ENCODE data around the gene MLH1.
"Not testable (repeated sequence)": the region's sequence is repeated elsewhere in the genome, so short reads cannot be mapped to it uniquely, and the experiment has no call there.

MLH1 gene

DNA sequence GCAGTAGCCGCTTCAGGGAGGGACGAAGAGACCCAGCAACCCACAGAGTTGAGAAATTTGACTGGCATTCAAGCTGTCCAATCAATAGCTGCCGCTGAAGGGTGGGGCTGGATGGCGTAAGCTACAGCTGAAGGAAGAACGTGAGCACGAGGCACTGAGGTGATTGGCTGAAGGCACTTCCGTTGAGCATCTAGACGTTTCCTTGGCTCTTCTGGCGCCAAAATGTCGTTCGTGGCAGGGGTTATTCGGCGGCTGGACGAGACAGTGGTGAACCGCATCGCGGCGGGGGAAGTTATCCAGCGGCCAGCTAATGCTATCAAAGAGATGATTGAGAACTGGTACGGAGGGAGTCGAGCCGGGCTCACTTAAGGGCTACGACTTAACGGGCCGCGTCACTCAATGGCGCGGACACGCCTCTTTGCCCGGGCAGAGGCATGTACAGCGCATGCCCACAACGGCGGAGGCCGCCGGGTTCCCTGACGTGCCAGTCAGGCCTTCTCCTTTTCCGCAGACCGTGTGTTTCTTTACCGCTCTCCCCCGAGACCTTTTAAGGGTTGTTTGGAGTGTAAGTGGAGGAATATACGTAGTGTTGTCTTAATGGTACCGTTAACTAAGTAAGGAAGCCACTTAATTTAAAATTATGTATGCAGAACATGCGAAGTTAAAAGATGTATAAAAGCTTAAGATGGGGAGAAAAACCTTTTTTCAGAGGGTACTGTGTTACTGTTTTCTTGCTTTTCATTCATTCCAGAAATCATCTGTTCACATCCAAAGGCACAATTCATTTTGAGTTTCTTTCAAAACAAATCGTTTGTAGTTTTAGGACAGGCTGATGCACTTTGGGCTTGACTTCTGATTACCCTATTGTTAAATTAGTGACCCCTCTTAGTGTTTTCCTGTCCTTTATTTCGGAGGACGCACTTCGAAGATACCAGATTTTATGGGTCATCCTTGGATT is at the start of gene MLH1:
Gene MLH1, plus strand, starts transcription at position 193 of the 958 bp plus-strand sequence. Its CDS starts 30 bp downstream, at position 223.
- peak; percentile 86 to 98 for DNase-seq (ENCODE audit: low read depth in 2 of 2, low spot score in 1 of 2)

DNA sequence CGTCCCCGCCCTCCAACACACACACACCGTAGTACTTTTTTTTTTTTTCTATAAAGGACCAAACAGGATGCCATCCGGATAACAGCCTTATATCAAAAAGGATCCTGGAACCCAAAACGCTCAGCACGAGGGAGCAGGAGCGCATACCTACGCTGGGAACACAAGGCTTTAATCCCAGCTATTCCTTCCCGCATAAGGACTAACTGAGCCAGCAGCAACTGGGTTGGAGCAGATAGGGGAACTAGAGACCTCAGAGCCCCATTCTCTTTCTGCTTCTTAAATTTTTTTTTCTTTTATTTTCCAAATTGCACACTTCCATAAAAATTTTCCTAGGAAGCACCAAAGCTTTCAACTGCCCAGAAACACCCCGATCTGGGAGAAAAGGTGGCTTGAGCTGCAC is 49.7 kb upstream of the MLH1 start:
- no peak for DNase-seq (ENCODE audit: low read depth in 2 of 2, low spot score in 1 of 2)

DNA sequence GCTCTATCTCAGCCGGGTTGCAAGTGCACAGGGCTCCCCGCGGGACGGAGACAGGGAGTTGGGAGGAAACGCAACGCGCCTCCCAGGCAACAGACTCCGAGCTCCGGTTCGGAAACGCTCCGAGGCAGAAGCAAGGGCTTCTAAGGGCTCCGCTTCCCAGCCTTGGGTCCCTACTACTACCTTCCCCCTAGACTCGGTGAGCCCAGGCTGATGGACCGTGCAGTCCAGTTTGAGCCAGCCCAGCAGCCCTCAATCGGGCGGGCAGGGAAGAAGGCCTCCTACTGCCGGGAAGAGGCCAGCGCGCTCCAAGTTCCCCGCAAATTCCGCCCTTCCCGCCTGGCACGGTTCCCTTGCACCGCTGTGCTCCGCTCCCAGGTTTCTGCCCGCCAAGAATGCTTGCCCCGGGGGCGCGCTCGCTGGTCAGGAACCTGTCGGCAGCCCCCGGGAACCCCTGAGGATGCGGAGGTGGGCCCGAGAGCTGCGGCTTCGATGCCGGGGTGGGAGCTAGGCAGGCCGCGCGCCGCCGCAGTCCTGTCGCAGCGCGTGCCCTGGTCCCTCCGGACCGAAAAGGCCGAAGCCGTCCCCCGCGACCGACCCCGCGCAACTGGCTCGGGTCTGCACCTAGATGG is 49.2 kb upstream of the MLH1 start:
- DNase-seq (ENCODE audit: low read depth in 2 of 2, low spot score in 1 of 2): peak in 1 of 2 donors; percentile 2

DNA sequence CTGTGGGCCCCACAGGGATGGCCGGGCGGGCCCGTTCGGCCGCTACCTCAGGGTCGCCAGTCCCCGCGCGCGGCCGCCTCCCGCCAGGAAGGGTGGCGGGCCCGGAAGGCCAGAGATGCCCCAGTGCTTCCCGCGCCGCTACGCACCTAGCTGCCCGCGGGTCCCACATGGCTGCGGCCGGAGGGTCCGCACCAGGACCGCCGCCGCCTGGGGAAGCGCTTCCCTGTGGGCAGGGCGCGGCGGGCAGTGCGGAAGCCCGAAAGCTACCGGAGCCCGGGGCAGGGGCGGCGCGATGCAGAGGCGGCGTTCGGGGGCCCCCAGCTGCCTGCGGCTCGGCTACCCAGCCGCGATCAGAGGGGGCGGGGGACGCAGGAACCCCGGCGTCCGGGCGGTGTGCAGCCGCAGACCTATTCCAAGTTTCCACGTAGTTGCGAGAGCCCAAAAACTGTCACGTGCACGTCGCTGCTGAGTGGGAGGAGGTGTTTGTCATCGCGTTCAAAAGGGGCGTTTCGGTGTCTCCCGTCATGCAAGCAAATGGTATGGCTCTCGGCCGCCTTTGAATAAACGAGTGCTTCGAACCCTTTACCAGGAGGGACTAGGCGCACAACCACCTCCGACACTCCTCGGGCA is 48.6 kb upstream of the MLH1 start, which contains the start of gene TRANK1:
Gene TRANK1, minus strand, starts transcription at position 414 of the 630 bp plus-strand sequence. Its CDS starts 245 bp downstream, at position 169.
- peak; percentile 62 to 78 for DNase-seq (ENCODE audit: low read depth in 2 of 2, low spot score in 1 of 2)

DNA sequence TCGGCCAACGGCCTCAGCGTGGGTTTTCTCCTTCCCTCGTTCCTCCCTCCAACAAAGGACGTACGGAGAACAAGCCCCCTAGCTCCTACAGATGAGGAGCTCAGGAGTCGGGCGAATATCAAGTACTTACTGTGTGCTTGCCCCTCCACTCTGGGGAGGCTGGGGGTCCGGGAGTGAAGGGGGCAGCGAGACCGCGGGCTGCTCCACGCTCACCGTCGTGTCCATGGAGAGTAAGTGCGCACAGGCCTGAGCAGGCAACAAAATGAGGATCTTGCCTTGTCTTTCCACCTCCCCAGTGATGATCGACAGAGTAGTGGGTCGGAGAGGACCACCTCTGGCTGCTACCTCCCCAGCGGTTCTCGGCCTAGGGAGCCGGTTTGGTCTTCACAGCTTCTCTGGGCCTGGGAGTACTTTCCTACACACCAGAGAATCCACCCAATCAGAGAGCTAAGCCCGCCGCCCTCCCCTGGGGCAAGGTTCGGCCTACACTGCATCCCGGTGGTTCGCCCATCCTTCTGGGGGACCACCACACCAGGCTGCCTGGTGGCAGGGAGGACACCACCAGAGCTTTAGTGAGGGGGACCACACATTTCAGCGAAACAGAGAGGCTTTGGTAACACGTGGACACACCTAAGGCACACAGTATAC is 47.9 kb upstream of the MLH1 start:
- no peak for DNase-seq (ENCODE audit: low read depth in 2 of 2, low spot score in 1 of 2)

DNA sequence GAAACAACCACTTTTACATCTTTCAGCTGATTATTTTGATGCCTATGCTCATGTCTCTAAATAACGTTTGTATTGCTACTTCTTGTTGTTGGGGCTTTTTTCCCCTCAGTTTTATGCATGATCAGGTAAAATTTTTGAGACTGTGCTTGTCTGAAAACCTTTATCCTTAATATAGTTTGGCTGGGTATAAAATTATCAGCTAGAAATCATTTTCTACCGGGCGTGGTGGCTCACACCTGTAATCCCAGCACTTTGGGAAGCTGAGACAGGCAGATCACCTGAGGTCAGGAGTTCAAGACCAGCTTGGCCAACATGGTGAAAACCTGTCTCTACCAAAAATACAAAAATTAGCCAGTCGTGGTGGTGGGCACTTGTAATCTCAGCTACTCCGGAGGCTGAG is 45.5 kb upstream of the MLH1 start:
- DNase-seq (ENCODE audit: low read depth in 2 of 2, low spot score in 1 of 2): not testable (repeated sequence)

DNA sequence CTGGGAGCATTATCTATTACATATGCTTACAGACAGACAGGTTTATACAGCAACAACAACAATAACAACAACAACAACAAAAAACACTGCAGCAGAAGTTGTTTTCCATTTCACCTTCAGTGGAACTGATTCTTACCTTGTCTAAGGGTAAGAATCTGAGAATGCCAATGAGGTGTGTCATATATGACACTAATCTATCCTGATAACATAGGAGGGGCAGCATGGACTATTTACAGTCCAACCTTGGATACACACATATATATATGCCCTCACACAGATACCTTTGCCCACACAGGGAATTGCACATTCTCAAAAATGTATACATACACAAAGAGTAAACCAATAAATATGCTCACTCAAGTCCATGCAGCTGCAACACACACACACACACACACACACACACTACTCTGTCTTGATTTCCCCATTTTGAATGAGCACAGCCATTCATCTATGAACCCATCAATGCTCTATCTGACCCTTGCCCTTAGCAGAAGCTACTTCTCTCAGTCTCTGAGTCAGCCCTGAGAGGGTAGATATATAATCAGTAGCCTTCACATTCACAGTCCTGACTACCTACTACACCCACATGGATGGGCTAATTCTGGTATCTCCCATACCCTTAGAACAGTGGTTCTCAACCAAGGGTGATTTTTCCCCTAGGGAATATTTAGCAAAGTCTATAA is 38.7 kb upstream of the MLH1 start:
- DNase-seq (ENCODE audit: low read depth in 2 of 2, low spot score in 1 of 2): no peak

DNA sequence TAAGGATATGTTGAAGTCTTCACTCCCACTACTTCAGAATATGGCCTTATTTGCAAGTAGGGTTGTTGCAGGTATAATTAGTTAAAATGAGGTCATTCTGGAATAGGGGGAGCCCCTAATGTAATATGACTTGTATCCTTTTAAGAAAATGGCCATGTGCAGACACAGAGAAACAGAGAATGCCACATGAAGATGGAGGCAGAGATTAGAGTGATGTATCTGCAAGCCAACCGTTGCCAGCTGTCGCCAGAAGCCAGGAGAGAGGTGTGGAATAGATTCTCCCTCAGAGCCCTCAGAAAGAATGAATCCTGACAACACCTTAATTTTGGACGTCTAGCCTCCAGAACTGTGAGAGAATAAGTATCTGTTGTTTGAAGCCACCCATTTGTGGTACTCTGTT is 37.2 kb upstream of the MLH1 start:
- DNase-seq (ENCODE audit: low read depth in 2 of 2, low spot score in 1 of 2): no peak

DNA sequence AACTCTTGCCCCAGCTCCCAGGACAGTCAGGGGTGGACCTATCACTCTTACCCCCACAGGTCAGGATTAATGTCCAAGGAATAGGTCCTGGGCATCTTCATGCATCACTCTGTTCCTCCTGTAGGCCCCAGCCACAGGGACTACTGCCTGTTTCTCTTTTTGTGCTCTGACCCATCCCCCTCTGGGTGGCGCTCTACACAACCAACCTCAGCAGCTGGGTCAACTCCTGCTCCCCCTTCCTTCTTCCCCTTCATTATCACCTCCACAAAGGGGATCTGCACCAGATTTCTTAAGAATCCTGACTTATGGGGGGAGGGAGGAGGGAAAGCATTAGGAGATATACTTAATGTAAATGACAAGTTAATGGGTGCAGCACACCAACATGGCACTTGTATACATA is 36.3 kb upstream of the MLH1 start:
- no peak for DNase-seq (ENCODE audit: low read depth in 2 of 2, low spot score in 1 of 2)

DNA sequence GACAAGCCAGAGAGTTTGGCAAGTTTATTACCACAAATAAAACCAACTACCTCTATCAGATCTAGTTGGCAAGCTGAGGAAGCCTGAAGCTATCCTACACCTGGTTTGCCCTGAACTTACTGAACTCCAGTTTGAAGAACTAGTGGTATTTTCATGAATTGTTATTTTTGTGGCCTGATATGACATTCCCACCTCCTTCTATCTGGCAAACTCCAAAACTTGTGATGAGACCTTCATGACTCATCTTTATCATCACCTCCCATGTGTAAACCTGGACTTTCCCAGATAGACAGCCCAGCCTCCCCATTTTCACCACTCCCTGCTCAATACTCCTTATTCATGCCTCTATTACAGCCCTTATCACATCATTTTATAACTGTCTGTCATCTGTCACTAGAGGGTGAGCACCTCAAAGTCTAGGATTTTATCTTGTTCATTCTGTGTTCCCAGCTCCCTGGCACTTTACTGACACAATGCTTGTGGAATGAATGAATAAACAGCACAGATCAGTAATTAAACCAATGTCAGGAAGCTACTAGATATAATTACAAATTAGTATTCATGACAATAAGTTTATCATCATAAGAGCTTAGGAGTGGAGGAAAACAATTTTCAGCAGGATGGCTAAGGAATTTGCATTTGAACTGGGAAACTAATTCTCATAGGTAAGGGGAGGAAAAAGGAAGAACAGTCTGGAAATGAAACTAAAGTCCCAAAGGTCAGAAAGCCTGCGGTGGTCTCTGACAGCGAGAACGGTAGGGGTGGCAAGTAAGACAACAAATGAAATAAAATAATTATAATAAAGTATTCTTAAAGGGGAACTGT is 35.2 kb upstream of the MLH1 start:
- no peak for DNase-seq (ENCODE audit: low read depth in 2 of 2, low spot score in 1 of 2)

DNA sequence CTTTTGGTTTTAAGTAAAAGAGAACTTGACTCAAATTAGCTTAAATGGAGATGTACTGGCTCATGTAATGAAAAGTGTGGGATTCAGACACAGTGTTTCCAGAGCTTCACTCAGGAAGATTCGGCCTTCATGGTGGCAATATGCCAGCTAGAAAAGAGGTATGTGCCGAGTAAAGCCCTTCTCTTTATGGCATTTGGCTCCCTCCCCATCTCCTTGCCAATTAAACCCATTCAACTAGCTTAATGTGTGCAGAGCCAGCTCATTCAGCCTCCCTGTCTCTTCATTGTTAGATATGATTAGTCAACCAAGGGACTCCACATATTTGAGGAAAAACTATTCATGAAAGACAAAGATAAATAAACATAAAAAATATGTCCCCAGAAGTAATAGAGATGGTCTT is 33.5 kb upstream of the MLH1 start:
- DNase-seq (ENCODE audit: low read depth in 2 of 2, low spot score in 1 of 2): no peak

DNA sequence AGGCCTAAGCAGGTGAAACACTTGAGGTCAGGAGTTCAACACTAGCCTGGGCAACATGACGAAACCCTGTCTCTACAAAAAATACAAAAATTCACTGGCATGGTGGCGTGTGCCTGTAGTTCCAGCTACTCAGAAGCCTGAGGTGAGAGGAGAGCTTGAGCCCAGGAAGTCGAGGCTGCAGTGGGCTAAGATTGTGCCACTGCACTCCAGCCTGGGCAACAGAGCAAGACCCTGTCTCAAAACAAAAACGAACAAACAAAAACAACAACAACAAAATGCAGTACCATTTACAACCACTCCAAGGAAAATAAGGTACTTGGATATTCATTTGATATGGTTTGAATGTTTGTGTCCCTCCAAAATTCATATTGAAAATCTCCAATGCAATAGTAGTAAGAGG is 32.8 kb upstream of the MLH1 start:
- no peak for DNase-seq (ENCODE audit: low read depth in 2 of 2, low spot score in 1 of 2)

DNA sequence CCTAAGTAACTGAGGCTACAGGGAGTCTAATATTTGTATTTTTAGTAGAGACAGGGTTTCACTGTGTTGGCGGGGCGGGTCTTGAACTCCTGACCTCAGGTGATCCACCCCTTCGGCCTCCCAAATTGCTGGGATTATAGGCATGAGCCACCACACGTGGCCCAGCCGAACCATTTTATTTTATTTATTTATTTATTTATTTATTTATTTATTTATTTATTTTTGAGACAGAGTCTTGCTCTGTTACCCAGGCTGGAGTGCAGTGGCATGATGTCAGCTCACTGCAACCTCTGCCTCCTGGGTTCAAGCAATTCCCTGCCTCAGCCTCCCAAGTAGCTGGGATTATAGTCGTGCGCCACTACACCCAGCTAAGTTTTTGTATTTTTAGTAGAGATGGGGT is 30.3 kb upstream of the MLH1 start:
- not testable (repeated sequence) for DNase-seq (ENCODE audit: low read depth in 2 of 2, low spot score in 1 of 2)

DNA sequence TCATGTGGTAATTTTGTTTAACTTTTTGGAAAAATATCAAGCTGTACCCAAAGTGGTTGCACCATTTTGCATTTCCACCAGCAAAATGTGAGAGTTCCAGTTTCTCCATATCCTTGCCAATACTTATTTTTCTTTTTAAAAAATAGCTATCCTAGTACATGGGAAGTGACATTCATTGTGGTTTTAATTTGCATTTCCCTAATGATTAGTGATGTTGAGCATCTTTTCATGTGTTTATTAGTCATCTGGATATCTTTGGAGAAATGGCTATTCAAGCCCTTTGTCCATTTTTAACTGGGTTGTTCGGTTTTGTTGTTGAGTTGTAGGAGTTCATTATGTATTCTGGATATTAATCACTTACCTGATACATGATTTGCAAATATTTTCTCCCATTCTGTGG is 29.0 kb upstream of the MLH1 start:
- no peak for DNase-seq (ENCODE audit: low read depth in 2 of 2, low spot score in 1 of 2)

DNA sequence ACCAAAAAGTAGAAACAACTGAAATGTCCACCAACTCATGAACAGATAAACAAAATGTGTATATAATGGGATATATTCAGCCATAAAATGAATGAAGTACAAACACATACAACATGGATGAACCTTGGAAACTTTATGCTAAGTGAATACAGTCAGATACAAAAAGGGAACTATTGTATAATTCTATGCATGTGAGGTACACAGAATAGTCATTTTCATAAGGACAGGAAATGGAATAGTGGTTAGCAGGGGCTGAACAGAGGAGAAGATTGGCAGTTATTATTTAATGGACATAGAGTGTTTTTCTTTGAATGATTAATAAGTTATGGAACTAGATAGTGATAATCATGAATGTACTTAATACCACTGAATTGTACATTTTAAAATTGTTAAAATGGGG is 28.5 kb upstream of the MLH1 start:
- DNase-seq (ENCODE audit: low read depth in 2 of 2, low spot score in 1 of 2): no peak

DNA sequence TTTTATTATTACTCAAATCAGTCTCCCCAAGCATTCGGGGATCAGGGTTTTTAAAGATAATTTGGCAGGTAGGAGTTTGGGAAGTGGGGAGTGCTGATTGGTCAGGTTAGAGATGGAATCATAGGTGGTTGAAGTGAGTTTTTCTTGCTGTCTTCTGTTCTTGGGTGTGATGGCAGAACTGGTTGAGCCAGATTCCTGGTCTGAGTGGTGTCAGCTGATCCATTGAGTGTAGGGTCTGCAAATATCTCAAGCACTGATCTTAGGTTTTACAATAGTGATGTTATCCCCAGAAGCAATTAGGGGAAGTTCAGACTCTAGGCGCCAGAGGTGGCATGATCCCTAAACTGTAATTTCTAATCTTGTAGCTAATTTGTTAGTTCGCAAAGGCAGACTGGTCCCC is 27.9 kb upstream of the MLH1 start:
- no peak for DNase-seq (ENCODE audit: low read depth in 2 of 2, low spot score in 1 of 2)

DNA sequence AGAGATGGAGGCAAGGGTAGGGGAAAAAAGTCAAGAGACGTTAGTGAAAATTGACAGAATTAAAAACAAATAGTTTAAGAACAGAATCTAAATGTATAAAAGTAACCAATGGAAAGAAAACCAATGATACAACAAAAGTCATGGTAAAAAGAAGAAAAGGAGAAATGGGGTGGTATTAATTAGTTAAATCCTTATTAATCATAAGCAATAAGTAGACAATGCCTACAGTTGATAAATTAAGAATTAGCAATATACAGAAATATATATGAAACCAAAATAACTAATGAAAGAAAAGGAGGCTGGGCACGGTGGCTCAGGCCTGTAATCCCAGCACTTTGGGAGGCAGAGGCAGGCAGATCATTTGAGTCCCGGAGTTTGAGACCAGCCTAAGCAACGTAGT is 24.2 kb upstream of the MLH1 start:
- DNase-seq (ENCODE audit: low read depth in 2 of 2, low spot score in 1 of 2): no peak

DNA sequence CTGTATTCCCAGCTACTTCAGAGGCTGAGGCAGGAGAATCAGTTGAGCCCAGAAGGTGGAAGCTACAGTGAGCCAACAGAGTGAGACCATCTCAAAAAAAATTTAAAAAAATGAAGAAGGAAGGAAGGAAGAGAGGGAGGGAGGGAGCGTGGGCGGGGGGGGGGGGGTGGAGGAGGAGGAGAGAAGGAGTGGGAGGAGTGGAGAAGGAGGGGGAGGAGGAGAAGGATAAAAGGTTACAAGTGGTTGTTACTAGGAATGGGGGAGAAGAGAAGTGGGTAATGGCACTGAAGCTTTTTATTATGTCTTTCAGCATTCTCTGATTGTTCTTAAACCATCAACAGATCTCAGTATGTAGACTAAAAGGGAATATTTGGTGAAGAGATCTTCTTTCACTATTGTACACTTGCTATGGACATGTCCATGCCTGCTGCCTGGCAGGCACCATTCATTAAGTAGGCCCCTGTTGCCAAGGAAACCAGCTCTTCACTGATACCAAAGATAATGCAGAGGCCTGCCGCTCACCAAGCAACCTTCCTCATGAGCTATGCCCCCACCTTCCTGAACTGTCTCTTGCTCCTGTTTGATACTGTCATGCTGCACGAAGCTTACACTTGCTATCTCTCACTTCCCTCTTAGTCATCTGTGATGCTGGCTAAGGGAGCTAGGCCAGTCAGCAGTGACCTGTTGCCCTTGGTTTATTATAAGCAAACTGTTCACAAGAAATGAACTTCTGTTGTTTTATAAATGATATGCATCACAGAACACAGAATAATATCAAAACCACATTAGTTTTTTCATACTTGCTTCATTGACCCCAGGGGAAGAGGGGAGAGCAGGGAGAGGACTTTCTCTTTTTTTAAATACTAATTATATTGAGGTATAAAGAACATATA is 23.5 kb upstream of the MLH1 start:
- no peak for DNase-seq (ENCODE audit: low read depth in 2 of 2, low spot score in 1 of 2)

DNA sequence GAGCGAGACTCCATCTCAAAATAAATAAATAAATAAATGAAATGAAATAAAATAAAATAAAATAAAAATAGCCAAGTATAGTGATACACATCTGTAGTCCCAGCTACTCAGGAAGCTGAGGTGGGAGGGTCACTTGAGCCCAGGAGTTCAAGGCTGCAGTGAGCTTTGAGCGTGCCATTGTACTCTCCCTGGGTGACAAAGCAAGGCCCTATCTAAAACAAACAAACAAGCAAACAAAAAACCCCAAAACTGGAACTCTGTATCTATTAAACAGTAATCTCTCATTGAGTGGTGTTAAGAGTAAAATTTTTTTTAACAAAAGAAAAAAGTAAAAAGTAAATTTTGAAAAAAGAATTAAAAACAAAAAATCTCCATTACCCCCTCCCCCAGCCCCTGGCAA is 21.2 kb upstream of the MLH1 start:
- DNase-seq (ENCODE audit: low read depth in 2 of 2, low spot score in 1 of 2): no peak

Measured in stimulated activated CD8-positive, alpha-beta memory T cell treated with anti-CD3 and anti-CD28 coated beads, Interleukin-4, amount 100 ng/mL, for 4 hours (primary cell).